Endometrial microvascular endothelial cells (primary cell): ENCODE data around the gene KY. TPM values are rescaled to one million over a fixed set of nuclear protein-coding genes. Genes with fewer than 3 reads are reported as not detected.

Experiments
- in situ Hi-C: cut with HindIII; loops from 2 replicates; pipeline ENCODE4 v1.10.0; 2017; ENCODE audit warnings: low sequenced_read_pairs, low pct_unique_long_range_greater_than_20kb; ENCODE audit errors: inconsistent ontology term
- total RNA-seq: library from RNA; depleted of rRNA; stranded (reverse); fragments of >200 nt; gene quantifications from one replicate; pipeline ENCODE4 v1.2.3, GENCODE V29; 2015; ENCODE audit errors: inconsistent ontology term

The KY gene
- total RNA-seq, 1 donor from 2014 or later = not detected

GRCh38 chr3:134651347-134652041 is 672 bp upstream of the KY start:
- in situ Hi-C loops = no loop called here

DNA sequence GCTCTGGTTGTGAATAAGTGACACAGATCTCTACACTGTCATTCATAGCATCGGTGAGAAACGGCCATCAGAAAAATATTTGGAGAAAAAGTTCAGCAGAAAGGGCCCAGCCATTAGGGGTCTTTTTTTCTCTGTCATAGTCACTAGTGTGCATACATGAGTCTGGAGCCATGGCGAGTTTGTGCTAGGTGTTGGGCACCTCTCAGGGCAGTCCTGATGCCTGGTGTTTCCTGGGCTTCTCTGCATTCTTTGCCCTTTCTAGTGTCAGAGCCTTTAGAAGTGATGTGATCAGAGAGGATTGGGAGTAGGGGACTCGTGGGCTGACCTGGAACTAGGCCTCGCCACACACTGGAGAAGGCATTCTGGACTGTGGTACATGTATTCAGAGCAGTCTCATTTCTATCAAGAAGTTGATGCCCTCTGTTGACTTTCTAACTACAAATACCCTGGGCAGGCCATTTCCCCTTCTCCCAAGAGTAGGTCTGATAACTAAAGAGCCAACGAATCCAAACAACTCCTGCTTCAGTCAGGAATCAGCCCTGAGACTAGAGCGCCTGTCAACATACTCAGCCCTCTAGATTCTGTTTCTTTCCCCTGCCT is 1.6 kb downstream of the KY start:
- in situ Hi-C loops = no loop called here

- in situ Hi-C loops = no loop called here
These were observed 2.7 kb downstream of the KY start for GRCh38 chr3:134647902-134648760.

DNA sequence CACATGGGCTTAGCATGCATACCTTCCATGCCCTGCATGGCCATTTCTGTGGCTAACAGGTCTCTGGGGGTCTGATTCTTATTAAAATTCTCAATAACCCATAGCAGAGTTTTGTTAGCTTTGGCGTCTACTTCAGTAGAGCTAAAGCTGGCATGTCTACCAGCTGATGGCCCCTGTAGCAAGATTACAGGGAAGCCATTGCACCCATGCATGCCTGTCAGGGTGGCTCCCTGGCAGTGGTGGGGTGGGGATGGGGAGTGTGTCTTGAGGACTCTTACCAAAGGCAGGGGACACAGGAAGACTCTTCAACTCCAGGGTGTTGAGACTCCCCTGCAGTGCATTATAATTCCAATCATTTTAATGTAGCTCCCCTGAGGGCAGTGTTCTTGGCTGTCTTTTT is 4.7 kb downstream of the KY start:
- in situ Hi-C loops = no loop called here

GRCh38 chr3:134645515-134645914 is 5.3 kb downstream of the KY start:
- in situ Hi-C loops = no loop called here

- in situ Hi-C loops = no loop called here
These were observed 5.9 kb downstream of the KY start for GRCh38 chr3:134644731-134645514.

- in situ Hi-C loops = no loop called here
These were observed 7.6 kb downstream of the KY start for GRCh38 chr3:134643150-134643675.

- in situ Hi-C loops = no loop called here
These were observed 8.2 kb downstream of the KY start for GRCh38 chr3:134642445-134643149.

GRCh38 chr3:134641671-134642300 is 9.0 kb downstream of the KY start:
- in situ Hi-C loops = no loop called here

DNA sequence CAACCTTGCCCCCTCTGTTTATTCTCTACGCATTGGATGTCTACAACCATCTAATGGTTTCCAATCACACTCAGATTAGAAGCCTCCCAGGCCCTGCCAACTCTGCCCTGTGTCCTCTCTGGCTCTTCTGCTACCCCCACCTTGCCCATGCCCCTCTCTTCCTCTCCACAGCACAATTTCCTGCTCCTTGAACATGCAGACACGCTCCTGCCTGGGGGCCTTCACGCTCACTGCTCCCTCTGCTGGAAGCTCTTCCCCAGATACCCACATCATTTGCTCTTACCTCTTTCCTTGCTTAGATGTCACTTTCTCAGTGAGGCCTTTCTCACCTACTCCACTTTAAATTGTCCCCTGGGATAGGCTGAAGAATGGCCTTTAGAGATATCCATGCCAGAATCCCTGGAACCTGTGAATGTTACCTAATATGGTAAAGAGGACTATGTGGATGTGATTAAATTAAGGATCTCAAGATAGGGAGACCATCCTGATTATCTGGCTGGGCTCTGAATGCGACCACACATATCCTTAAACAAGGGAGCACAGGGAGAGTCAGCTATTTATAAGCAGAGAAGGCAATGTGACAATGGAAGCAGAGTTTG is 9.9 kb downstream of the KY start:
- in situ Hi-C loops = no loop called here

DNA sequence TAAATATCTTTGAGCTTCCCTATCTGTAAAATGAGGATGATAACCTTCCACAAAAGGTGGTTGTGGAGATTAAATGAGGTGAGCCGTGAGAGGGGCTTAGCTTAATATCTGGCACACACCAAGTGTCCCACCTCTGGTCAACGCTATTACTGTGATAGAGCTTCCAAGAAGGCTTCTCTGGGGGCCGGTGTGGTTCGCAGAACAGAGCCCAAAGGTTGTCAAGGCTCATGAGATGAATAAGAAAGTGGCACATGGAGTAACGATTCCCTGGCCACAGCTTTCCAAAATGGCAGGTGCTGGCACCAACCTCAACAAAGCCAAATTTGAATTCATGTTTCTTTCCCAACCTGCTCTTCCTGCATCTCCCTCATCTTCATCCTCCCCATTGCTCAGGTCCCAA is 10.4 kb downstream of the KY start:
- in situ Hi-C loops = no loop called here

- in situ Hi-C loops = no loop called here
These were observed 12.3 kb downstream of the KY start for GRCh38 chr3:134638385-134639030.

DNA sequence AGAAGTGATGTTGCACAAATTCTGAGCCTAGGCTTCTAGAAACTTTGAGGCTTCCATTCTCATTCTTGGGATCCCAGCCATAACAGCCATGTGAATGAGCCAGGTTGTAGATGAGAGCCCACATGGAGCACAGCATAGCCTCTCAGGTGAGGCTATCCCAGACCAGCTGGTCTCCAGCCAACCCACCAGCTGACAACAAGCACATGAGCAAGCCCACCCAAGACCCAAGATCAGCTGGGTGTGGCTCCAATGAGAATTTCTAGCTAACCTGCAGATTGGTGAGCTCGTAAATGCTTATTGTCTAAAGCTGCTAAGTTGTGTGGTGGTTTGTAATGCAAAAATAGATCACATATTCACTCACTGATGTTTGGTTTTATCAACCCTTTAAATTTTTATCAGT is 14.4 kb downstream of the KY start:
- in situ Hi-C loops = no loop called here

DNA sequence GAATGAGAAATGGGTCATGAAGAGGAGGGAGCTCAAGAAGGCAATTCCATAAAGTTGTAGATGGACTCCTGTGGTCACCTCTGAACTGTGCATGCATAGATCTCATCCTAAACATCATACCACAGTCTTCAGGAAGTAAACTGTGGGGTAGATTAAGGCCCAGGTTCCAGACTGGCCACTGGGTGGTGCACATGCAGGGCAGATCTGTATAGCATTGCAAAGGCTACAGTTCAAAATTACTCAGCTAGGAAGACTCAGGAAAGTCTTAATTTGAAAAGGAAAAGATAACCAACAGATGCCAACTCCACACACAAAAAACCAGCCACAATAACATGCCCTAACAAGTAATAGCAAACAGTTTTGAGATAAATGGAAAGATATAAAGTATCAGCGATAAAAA is 20.3 kb downstream of the KY start:
- in situ Hi-C loops = no loop called here

- in situ Hi-C loops = no loop called here
These were observed 21.9 kb downstream of the KY start for GRCh38 chr3:134628884-134629283.

GRCh38 chr3:134627831-134628230 is 23.0 kb downstream of the KY start:
- in situ Hi-C loops = no loop called here
